Heart left ventricle (tissue), 13 donors: ENCODE measurements around the gene PTTG1IP.

ENCODE experiments used
- CTCF ChIP-seq, 12 donors: fragments of 200-600 bp; sonication (generic) in 4 of 12; IDR thresholded peaks; one replicate each; pipeline versions ENCODE4 v1.5.0 to v1.8.0; 2018 to 2022; ENCODE audit warnings: antibody characterized with exemption in 12 of 12, mild to moderate bottlenecking in 5 of 12
- POLR2A ChIP-seq, 2 donors: fragments of 450-650 bp; IDR thresholded peaks; one replicate each; pipeline ENCODE4 v1.6.1; 2017; ENCODE audit warnings: antibody characterized with exemption in 2 of 2, mild to moderate bottlenecking in 2 of 2, moderate library complexity in 2 of 2
- donor health status: ischemic (EF 13 %, LVEDD 7.1; RV severe dilation, severe dysfunction).
- donor health status: DM: no; HTN: yes; CAD: no.
- donor health status: DM: no; HTN: no; CAD: no.
- donor health status: ischemic (EF 25% LVEDD 6.9; RV normal size, moderate dysfunction).
- donor health status: ischemic (EF 25% LVEDD 5.7; RV mildly dilated, moderate dysfunction).
- donor health status: ischemic (EF 35%, LVEDD 5.7; RV mildly dilated, moderate dysfunction).
- donor health status: nonischemic (EF 11% LVEDD 7.7; RV severe dilation, severe dysfunction).
- donor health status: DM: yes; HTN: yes; CAD: no.
- donor health status: PGD.
- donor health status: ischemic (EF 29% LVEDD 5.4; RV normal size, mild dysfunction).
- donor health status: nonischemic (EF 23%, LVEDD 6.1; RV moderate dilation, normal function).

- TF ChIP-seq CTCF (IDR thresholded peaks at IDR 0.05) (no peak), POLR2A (IDR thresholded peaks at IDR 0.05) (no peak)
These were observed 18.1 kb upstream of the PTTG1IP start for GRCh38 chr21:44891631-44892031.
